IMR-90 (cell line): ENCODE measurements around the gene CNNM1. TPM values are rescaled to one million over a fixed set of nuclear protein-coding genes. Genes with fewer than 3 reads are reported as not detected.

Experiments
- ATAC-seq: fragments of 200-7000 bp; cut with Tn5 transposase; 2 replicates; pipeline ENCODE4 v1.9.1; 2020; ENCODE audit warnings: low read depth, mild to moderate bottlenecking, moderate library complexity
- BruUV-seq: library from RNA; stranded (reverse); fragments of 400-500 nt; replicated peaks from 2 replicates; lab custom pipeline; 2021; lab: Mats Ljungman, UMichigan
- CTCF ChIA-PET: fragments of 300-600 bp; formaldehyde crosslinking; extraction: SDS; loops from one replicate; lab custom pipeline; 2021; ENCODE audit warnings: antibody characterized with exemption; lab: Yijun Ruan, JAX
- POLR2A ChIA-PET: fragments of 300-600 bp; sonication (Branson Sonifier 250); formaldehyde crosslinking; loops from one replicate; lab custom pipeline; 2022; ENCODE audit warnings: antibody characterized with exemption; ENCODE audit not compliant: unreplicated experiment; lab: Charles Lee
- DNase-seq: peaks from one replicate; pipeline ENCODE4 v3.0.0; 2013
- H2AFZ ChIP-seq: replicated peaks from 2 replicates; pipeline ENCODE3; 2013; ENCODE audit warnings: low read length, mild to moderate bottlenecking; ENCODE audit not compliant: poor library complexity
- H2AK5ac ChIP-seq: 2 replicates; pipeline ENCODE4 v1.6.1; 2013; ENCODE audit warnings: low read depth, low read length, inconsistent platforms
- H2AK9ac ChIP-seq: replicated peaks from 2 replicates; pipeline ENCODE3; 2013; ENCODE audit warnings: mild to moderate bottlenecking, low read depth, low read length, moderate library complexity; ENCODE audit not compliant: poor library complexity
- H2BK120ac ChIP-seq: 2 replicates; pipeline ENCODE4 v1.6.1; 2013; ENCODE audit warnings: low read depth, low read length, inconsistent platforms
- H2BK15ac ChIP-seq: 3 replicates; pipeline ENCODE4 v1.6.1; 2013; ENCODE audit warnings: low read depth, low read length, inconsistent platforms
- H2BK20ac ChIP-seq: 2 replicates; pipeline ENCODE4 v1.6.1; 2013; ENCODE audit warnings: low read depth, mild to moderate bottlenecking, inconsistent platforms, low read length, moderate library complexity
- H2BK5ac ChIP-seq: 2 replicates; pipeline ENCODE4 v1.6.1; 2013; ENCODE audit warnings: mild to moderate bottlenecking, low read depth, low read length, inconsistent platforms; ENCODE audit not compliant: poor library complexity, severe bottlenecking
- H3K14ac ChIP-seq: replicated peaks from 2 replicates; pipeline ENCODE4 v1.6.1; 2013; ENCODE audit warnings: low read depth, low read length, inconsistent platforms
- H3K18ac ChIP-seq: 2 replicates; pipeline ENCODE4 v1.6.1; 2013; ENCODE audit warnings: low read depth, low read length, control low read depth
- H3K23ac ChIP-seq: 2 replicates; pipeline ENCODE4 v1.6.1; 2013; ENCODE audit warnings: low read depth, low read length, inconsistent platforms
- H3K27ac ChIP-seq: 2 replicates; pipeline ENCODE4 v1.5.1; 2013; ENCODE audit warnings: mild to moderate bottlenecking, control low read depth, low read length; ENCODE audit not compliant: insufficient read depth
- H3K27me3 ChIP-seq: 2 replicates; pipeline ENCODE4 v1.6.1; 2013; ENCODE audit warnings: low read length; ENCODE audit not compliant: control insufficient read depth, insufficient read depth
- H3K36me3 ChIP-seq: 2 replicates; pipeline ENCODE4 v1.6.1; 2013; ENCODE audit warnings: low read length, mixed read lengths; ENCODE audit not compliant: control insufficient read depth, insufficient read depth
- H3K4ac ChIP-seq: 2 replicates; pipeline ENCODE4 v1.6.1; 2013; ENCODE audit warnings: low read depth, low read length, inconsistent platforms
- H3K4me1 ChIP-seq: 2 replicates; pipeline ENCODE4 v1.6.1; 2013; ENCODE audit warnings: low read length, mixed read lengths; ENCODE audit not compliant: control insufficient read depth, insufficient read depth
- H3K4me2 ChIP-seq: 2 replicates; pipeline ENCODE4 v1.6.1; 2013; ENCODE audit warnings: low read depth, mild to moderate bottlenecking, control low read depth, low read length, moderate library complexity
- H3K4me3 ChIP-seq: 2 replicates; pipeline ENCODE4 v1.5.1; 2013; ENCODE audit warnings: low read depth, mild to moderate bottlenecking, control low read depth, low read length, moderate library complexity; ENCODE audit not compliant: insufficient read depth
- H3K56ac ChIP-seq: 2 replicates; pipeline ENCODE4 v1.6.1; 2013; ENCODE audit warnings: low read length, inconsistent platforms; ENCODE audit not compliant: insufficient read depth; ENCODE audit errors: extremely low read depth
- H3K79me1 ChIP-seq, 2 experiments: 2 replicates each; pipeline ENCODE4 v1.6.1; 2013; ENCODE audit warnings: low read length in 2 of 2, inconsistent platforms in 1 of 2, low read depth in 1 of 2
- H3K9ac ChIP-seq: 2 replicates; pipeline ENCODE4 v1.6.1; 2013; ENCODE audit warnings: low read depth, low read length, control low read depth
- H3K9me1 ChIP-seq: 2 replicates; pipeline ENCODE4 v1.6.1; 2013; ENCODE audit warnings: low read length, inconsistent platforms; ENCODE audit not compliant: insufficient read depth
- H3K9me3 ChIP-seq: 2 replicates; pipeline ENCODE4 v1.6.1; 2013; ENCODE audit warnings: low read length; ENCODE audit not compliant: control insufficient read depth, insufficient read depth
- H4K20me1 ChIP-seq: 2 replicates; pipeline ENCODE4 v1.6.1; 2013; ENCODE audit warnings: low read length, inconsistent platforms; ENCODE audit not compliant: insufficient read depth
- H4K5ac ChIP-seq: 2 replicates; pipeline ENCODE4 v1.6.1; 2013; ENCODE audit warnings: mild to moderate bottlenecking, low read depth, low read length, control low read depth
- H4K8ac ChIP-seq, 2 experiments: 2 replicates each; pipeline ENCODE4 v1.6.1; 2013; ENCODE audit warnings: low read depth in 2 of 2, low read length in 2 of 2, control low read depth in 1 of 2, inconsistent platforms in 1 of 2
- H4K91ac ChIP-seq: 2 replicates; pipeline ENCODE4 v1.6.1; 2013; ENCODE audit warnings: low read depth, low read length, inconsistent platforms; ENCODE audit not compliant: insufficient read depth
- CHD1 ChIP-seq: IDR thresholded peaks from 2 replicates; pipeline ENCODE4 v1.6.1; 2012; ENCODE audit warnings: low read depth, low read length, improper control_type of control experiment
- MAFK ChIP-seq: IDR thresholded peaks from 2 replicates; pipeline ENCODE4 v1.6.1; 2012; ENCODE audit warnings: low read depth, low read length, improper control_type of control experiment
- MAZ ChIP-seq: IDR thresholded peaks from 2 replicates; pipeline ENCODE4 v1.6.1; 2012; ENCODE audit warnings: low read depth, mild to moderate bottlenecking, low read length, improper control_type of control experiment, moderate library complexity, borderline replicate concordance
- MXI1 ChIP-seq: IDR thresholded peaks from 2 replicates; pipeline ENCODE4 v1.6.1; 2012; ENCODE audit warnings: low read depth, mild to moderate bottlenecking, low read length, moderate library complexity, borderline replicate concordance
- RAD21 ChIP-seq: IDR thresholded peaks from 2 replicates; pipeline ENCODE4 v1.6.1; 2012; ENCODE audit warnings: low read length, improper control_type of control experiment
- WGBS, 2 experiments: methylation state at CpG; one replicate each; pipeline versions ENCODE4 v1.1.5 to v1.1.7; 2013; ENCODE audit warnings: missing lambda C conversion rate in 2 of 2; ENCODE audit not compliant: insufficient read length in 1 of 2; ENCODE audit errors: extremely low coverage in 2 of 2; 5-methylcytosine and 5-hydroxymethylcytosine counted together
- dilution Hi-C: fragments of 300-500 bp; cut with HindIII; formaldehyde crosslinking; loops from one replicate; pipeline ENCODE4 v1.14.3; 2018; ENCODE audit warnings: low sequenced_read_pairs; ENCODE audit not compliant: unreplicated experiment
- in situ Hi-C: fragments of 300-500 bp; cut with MboI; formaldehyde crosslinking; loops from 3 replicates; pipeline ENCODE4 v1.14.3; 2019; ENCODE audit warnings: low sequenced_read_pairs, inconsistent platforms, mixed read lengths
- intact Hi-C: fragments of 100-400 bp; cut with micrococcal nuclease; formaldehyde crosslinking; loops from 2 replicates; pipeline ENCODE4 v1.10.0; 2022
- polyA plus RNA-seq, 3 experiments: library from polyadenylated mRNA; depleted of rRNA; stranded (reverse); fragments of >200 nt; gene quantifications; 2 replicates each; pipeline ENCODE4 v1.2.3, GENCODE V29; 2012; ENCODE audit warnings: low replicate concordance in 1 of 3
- total RNA-seq: library from RNA; depleted of rRNA; stranded (reverse); fragments of >200 nt; gene quantifications from 2 replicates; pipeline ENCODE4 v1.2.3, GENCODE V29; 2012
- TF ChIP-seq, protein P1 (sequence below): conservative IDR thresholded peaks from 2 replicates; pipeline ENCODE4 v1.5.1; 2012; ENCODE audit warnings: mild to moderate bottlenecking, low read depth, low read length, improper control_type of control experiment

Gene CNNM1
- total and polyA plus RNA-seq, 2 of the 4 experiments (the other 2 are of a cell fraction) = 0.18 to 0.39 TPM

DNA sequence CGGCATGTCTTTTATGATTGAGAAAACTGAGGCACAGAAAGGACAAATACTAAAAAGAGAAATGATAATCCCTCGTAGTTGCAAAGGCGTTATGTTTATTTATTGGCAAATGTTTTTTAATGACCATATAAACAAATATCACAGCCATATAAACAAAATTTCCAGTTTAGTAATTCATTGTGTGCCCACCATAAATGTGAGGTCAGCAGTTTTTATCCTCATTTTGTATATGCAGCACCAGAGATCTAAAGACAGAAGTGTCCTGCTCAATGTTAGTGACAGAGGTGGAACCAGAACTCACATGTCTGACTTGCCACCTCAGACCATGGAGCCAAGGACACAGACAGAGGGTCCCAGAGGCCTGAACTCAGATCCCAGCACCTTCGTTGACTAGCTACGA lies 14.1 kb downstream of the CNNM1 start:
- Histone ChIP-seq H3K14ac (no peak overlapping the region), H3K79me1 (no peaks in the 10 kb centered on the region), H3K18ac (no peak overlapping the region), H4K91ac (no peak overlapping the region), H3K36me3 (no peaks in the 10 kb centered on the region), H3K23ac (no peak overlapping the region), H3K27ac (no peak overlapping the region), H2BK15ac (no peak overlapping the region), H4K5ac (no peak overlapping the region), H3K9ac (no peak overlapping the region), H3K4me1 (peaks cover 2% of the 10 kb centered on the region; the same call in 1 of the 2 replicates), H4K8ac (no peak overlapping the region), H2BK5ac (no peak overlapping the region), H2AK5ac (no peak overlapping the region), H2BK120ac (no peak overlapping the region), H3K9me1 (no peaks in the 10 kb centered on the region), H2AK9ac (no peak overlapping the region), H3K9me3 (no peaks in the 10 kb centered on the region), H3K4ac (no peak overlapping the region), H3K4me2 (no peak overlapping the region), H3K27me3 (no peaks in the 10 kb centered on the region), H3K4me3 (no peak overlapping the region), H2AFZ (no peak overlapping the region), H3K56ac (no peak overlapping the region), H4K20me1 (no peaks in the 10 kb centered on the region), H2BK20ac (no peak overlapping the region)
- ATAC-seq (no peak), DNase-seq (no peak)
- CTCF ChIA-PET = no interaction called here
- no peak for TF ChIP-seq MAZ
- no peak for TF ChIP-seq RAD21
- TF ChIP-seq, protein P1, sequence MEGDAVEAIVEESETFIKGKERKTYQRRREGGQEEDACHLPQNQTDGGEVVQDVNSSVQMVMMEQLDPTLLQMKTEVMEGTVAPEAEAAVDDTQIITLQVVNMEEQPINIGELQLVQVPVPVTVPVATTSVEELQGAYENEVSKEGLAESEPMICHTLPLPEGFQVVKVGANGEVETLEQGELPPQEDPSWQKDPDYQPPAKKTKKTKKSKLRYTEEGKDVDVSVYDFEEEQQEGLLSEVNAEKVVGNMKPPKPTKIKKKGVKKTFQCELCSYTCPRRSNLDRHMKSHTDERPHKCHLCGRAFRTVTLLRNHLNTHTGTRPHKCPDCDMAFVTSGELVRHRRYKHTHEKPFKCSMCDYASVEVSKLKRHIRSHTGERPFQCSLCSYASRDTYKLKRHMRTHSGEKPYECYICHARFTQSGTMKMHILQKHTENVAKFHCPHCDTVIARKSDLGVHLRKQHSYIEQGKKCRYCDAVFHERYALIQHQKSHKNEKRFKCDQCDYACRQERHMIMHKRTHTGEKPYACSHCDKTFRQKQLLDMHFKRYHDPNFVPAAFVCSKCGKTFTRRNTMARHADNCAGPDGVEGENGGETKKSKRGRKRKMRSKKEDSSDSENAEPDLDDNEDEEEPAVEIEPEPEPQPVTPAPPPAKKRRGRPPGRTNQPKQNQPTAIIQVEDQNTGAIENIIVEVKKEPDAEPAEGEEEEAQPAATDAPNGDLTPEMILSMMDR = no peak
- no peak for TF ChIP-seq MXI1
- no peak for TF ChIP-seq CHD1
- TF ChIP-seq MAFK = peak; percentile 76
- dilution Hi-C loops = no loop called here
- BruUV-seq = no TSS peak
- intact Hi-C loops = no loop called here
- in situ Hi-C loops = no loop called here
- WGBS, 2 experiments = no CpG with 5 or more reads among the region's 5 CpGs
- POLR2A ChIA-PET = no interaction called here
